ENCODE results near the gene NEK6. TPM values are rescaled to one million over a fixed set of nuclear protein-coding genes. Genes with fewer than 3 reads are reported as not detected.

Gene NEK6
- total RNA-seq, 1 donor from 2014 or later = 8.7 TPM

GRCh38 chr9:124307379-124308030 lies 49.8 kb downstream of the NEK6 start:
- Histone ChIP-seq H3K27ac (replicated peaks) (no peak overlapping the region), H3K4me1 (no peaks in the 10 kb centered on the region), H3K36me3 (no peaks in the 10 kb centered on the region), H3K9me3 (replicated peaks) (no peaks in the 10 kb centered on the region), H3K27me3 (ENCODE audit: low read depth) (no peaks in the 10 kb centered on the region), H3K4me3 (no peak overlapping the region)
- DNase-seq = no peak
- intact Hi-C loops (cut with micrococcal nuclease) = no loop called here
- TF ChIP-seq, protein P1, sequence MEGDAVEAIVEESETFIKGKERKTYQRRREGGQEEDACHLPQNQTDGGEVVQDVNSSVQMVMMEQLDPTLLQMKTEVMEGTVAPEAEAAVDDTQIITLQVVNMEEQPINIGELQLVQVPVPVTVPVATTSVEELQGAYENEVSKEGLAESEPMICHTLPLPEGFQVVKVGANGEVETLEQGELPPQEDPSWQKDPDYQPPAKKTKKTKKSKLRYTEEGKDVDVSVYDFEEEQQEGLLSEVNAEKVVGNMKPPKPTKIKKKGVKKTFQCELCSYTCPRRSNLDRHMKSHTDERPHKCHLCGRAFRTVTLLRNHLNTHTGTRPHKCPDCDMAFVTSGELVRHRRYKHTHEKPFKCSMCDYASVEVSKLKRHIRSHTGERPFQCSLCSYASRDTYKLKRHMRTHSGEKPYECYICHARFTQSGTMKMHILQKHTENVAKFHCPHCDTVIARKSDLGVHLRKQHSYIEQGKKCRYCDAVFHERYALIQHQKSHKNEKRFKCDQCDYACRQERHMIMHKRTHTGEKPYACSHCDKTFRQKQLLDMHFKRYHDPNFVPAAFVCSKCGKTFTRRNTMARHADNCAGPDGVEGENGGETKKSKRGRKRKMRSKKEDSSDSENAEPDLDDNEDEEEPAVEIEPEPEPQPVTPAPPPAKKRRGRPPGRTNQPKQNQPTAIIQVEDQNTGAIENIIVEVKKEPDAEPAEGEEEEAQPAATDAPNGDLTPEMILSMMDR (IDR thresholded peaks at IDR 0.05; ENCODE audit: borderline replicate concordance) = no peak

DNA sequence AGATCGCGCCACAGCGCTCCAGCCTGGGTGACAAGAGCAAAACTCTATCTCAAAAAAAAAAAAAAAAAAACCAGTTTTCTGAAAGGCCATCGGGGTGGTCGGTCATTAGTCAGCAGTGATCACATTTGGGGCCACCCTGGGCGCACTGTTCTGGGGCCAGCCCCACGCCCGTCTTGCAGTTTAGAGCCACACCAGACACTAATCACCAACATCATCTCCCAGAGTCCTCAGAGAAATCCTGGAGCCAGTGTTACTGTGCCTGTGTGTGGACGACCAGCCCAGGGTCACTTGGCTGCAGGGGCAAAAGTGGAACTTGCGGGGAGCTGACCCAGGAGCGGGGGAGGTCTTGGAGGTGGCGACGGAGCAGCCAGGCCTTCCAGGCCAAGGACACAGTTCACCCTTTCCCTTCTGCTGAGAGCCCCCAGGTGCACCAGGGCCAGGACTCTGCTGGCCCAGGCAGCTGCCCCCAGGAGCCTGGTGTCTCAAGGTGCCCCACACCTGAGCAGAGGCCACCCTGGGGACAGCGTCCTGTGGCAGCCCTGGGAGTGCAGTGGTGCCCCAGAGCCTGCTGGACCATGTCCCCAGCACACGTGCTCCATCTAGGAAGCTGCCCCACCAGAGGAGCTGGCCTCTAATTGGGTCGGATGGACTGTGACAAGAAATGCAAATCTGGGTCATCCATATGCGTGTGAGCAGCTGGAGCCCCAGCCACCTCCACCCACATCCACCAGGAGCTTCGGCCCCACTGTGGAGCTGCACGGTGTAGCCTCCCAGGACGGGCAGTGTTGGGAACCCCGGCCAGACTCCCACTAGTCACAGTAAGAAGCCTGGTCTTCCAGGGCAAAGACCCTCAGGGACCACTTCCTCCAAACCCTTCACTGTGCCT lies 51.1 kb downstream of the NEK6 start:
- Histone ChIP-seq H3K36me3 (peaks cover 3% of the 10 kb centered on the region), H3K27ac (replicated peaks) (no peak overlapping the region)
- no peak for DNase-seq

DNA sequence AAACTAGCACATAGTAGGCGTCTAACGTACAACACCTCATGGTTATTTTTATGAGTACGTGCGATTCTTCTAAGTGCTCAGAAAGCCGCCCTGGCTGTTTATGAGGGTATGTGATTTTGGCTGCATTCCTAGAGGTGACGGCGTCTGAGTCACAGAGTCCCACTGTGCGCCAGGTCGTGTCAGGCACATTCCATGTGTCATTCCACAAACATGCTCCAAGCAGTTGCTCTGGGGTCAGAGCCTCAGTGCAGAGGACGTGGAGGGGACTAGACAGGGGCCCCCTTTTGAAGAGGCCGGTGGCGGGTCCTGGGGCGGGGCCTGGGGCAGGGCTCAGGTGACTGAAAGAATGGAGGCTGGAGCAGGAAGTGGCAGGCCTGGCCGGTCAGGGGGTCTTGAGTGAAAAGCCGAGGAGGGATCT lies 51.9 kb downstream of the NEK6 start:
- DNase-seq = no peak
- Histone ChIP-seq H3K4me1 (no peaks in the 10 kb centered on the region), H3K36me3 (peaks cover 8% of the 10 kb centered on the region), H3K4me3 (no peak overlapping the region), H3K27me3 (ENCODE audit: low read depth) (no peaks in the 10 kb centered on the region), H3K9me3 (replicated peaks) (no peaks in the 10 kb centered on the region), H3K27ac (replicated peaks) (no peak overlapping the region)
- TF ChIP-seq, protein P1 (IDR thresholded peaks at IDR 0.05; ENCODE audit: borderline replicate concordance) = no peak
- intact Hi-C loops (cut with micrococcal nuclease) = no loop called here

More for the DNA sequence above, 51.1 kb downstream of the NEK6 start:
- Histone ChIP-seq H3K9me3 (replicated peaks) (no peaks in the 10 kb centered on the region), H3K4me1 (no peaks in the 10 kb centered on the region), H3K27me3 (ENCODE audit: low read depth) (no peaks in the 10 kb centered on the region), H3K4me3 (no peak overlapping the region)
- TF ChIP-seq, protein P1 (IDR thresholded peaks at IDR 0.05; ENCODE audit: borderline replicate concordance) = no peak
- intact Hi-C loops (cut with micrococcal nuclease) = no loop called here

GRCh38 chr9:124311283-124311682 lies 53.5 kb downstream of the NEK6 start:
- no peak overlapping the region for H3K27ac ChIP-seq (replicated peaks)
- H3K4me3 ChIP-seq = no peak overlapping the region
- no peaks in the 10 kb centered on the region for H3K27me3 ChIP-seq (ENCODE audit: low read depth)
- no peak for DNase-seq
- TF ChIP-seq, protein P1 (IDR thresholded peaks at IDR 0.05; ENCODE audit: borderline replicate concordance) = no peak
- peaks cover 15% of the 10 kb centered on the region for H3K36me3 ChIP-seq
- no peaks in the 10 kb centered on the region for H3K9me3 ChIP-seq (replicated peaks)
- H3K4me1 ChIP-seq = no peaks in the 10 kb centered on the region
- intact Hi-C loops (cut with micrococcal nuclease) = no loop called here

- Histone ChIP-seq H3K27ac (replicated peaks) (no peak overlapping the region), H3K4me1 (no peaks in the 10 kb centered on the region), H3K4me3 (no peak overlapping the region), H3K36me3 (peaks cover 15% of the 10 kb centered on the region), H3K9me3 (replicated peaks) (no peaks in the 10 kb centered on the region), H3K27me3 (ENCODE audit: low read depth) (no peaks in the 10 kb centered on the region)
- TF ChIP-seq, protein P1 (IDR thresholded peaks at IDR 0.05; ENCODE audit: borderline replicate concordance) = no peak
- DNase-seq = no peak
- intact Hi-C loops (cut with micrococcal nuclease) = no loop called here
Measured at GRCh38 chr9:124312290-124313265, 54.8 kb downstream of the NEK6 start.
